OCI-LY7 (cell line): ENCODE data around the gene TRIM15. TPM values are rescaled to one million over a fixed set of nuclear protein-coding genes. Genes with fewer than 3 reads are reported as not detected.

ENCODE experiments used
- BruUV-seq: library from RNA; stranded (reverse); fragments of 400-500 nt; replicated peaks from 2 replicates; lab custom pipeline; 2021; lab: Mats Ljungman, UMichigan
- CTCF ChIA-PET: fragments of 300-600 bp; sonication (Branson Sonifier 250); formaldehyde crosslinking; loops from one replicate; lab custom pipeline; 2022; ENCODE audit warnings: antibody characterized with exemption; ENCODE audit not compliant: unreplicated experiment; lab: Charles Lee
- POLR2A ChIA-PET: fragments of 300-600 bp; sonication (Branson Sonifier 250); formaldehyde crosslinking; loops from one replicate; lab custom pipeline; 2022; ENCODE audit warnings: antibody characterized with exemption; lab: Charles Lee
- DNase-seq: peaks from one replicate; pipeline ENCODE4 v3.0.0-alpha.2; 2015; ENCODE audit warnings: low spot score
- H2AFZ ChIP-seq: fragments of 200-600 bp; sonication (generic), shearing (Covaris generic); 2 replicates; pipeline ENCODE4 v1.6.1; 2014; ENCODE audit warnings: mild to moderate bottlenecking, antibody characterized with exemption, low read length, moderate library complexity
- H3K27ac ChIP-seq: fragments of 200-600 bp; sonication (generic); 2 replicates; pipeline ENCODE4 v1.5.1; 2014; ENCODE audit warnings: mixed run types, low read depth, mild to moderate bottlenecking, moderate library complexity, low read length, inconsistent platforms; ENCODE audit not compliant: poor library complexity, severe bottlenecking
- H3K36me3 ChIP-seq: fragments of 200-600 bp; sonication (generic); 2 replicates; pipeline ENCODE4 v1.6.1; 2014; ENCODE audit warnings: mild to moderate bottlenecking, antibody characterized with exemption, low read length, moderate library complexity, mixed read lengths; ENCODE audit not compliant: insufficient read depth
- H3K4me1 ChIP-seq: fragments of 200-600 bp; sonication (generic); 2 replicates; pipeline ENCODE4 v1.5.1; 2014; ENCODE audit warnings: mild to moderate bottlenecking, low read length; ENCODE audit not compliant: insufficient read depth, poor library complexity, severe bottlenecking
- H3K4me2 ChIP-seq: fragments of 200-600 bp; sonication (generic); 2 replicates; pipeline ENCODE4 v1.6.1; 2014; ENCODE audit warnings: mild to moderate bottlenecking, low read length
- H3K4me3 ChIP-seq: fragments of 200-600 bp; sonication (generic); 2 replicates; pipeline ENCODE4 v1.5.1; 2014; ENCODE audit warnings: mild to moderate bottlenecking, low read depth, low read length; ENCODE audit not compliant: poor library complexity, severe bottlenecking
- H3K79me2 ChIP-seq: fragments of 200-600 bp; sonication (generic); 2 replicates; pipeline ENCODE4 v1.6.1; 2016; ENCODE audit warnings: low read depth, mild to moderate bottlenecking, low read length, moderate library complexity, mixed read lengths; ENCODE audit not compliant: insufficient read depth
- H3K9me2 ChIP-seq: fragments of 200-600 bp; sonication (generic); 2 replicates; pipeline ENCODE4 v1.6.1; 2016; ENCODE audit warnings: mild to moderate bottlenecking, low read length, mixed read lengths; ENCODE audit not compliant: insufficient read depth
- H3K9me3 ChIP-seq: fragments of 200-600 bp; sonication (generic); 2 replicates; pipeline ENCODE4 v1.6.1; 2014; ENCODE audit warnings: mild to moderate bottlenecking, mixed run types, low read length, mixed read lengths
- H4K20me1 ChIP-seq: fragments of 200-600 bp; sonication (generic); 2 replicates; pipeline ENCODE4 v1.6.1; 2014; ENCODE audit warnings: mild to moderate bottlenecking, antibody characterized with exemption, low read length, moderate library complexity, mixed read lengths; ENCODE audit not compliant: insufficient read depth
- EZH2phosphoT487 ChIP-seq: fragments of 200-600 bp; sonication (generic); IDR thresholded peaks from 2 replicates; pipeline ENCODE4 v1.6.1; 2018; ENCODE audit warnings: low read depth, borderline replicate concordance, mild to moderate bottlenecking, mixed run types, antibody characterized with exemption, low read length, moderate library complexity, mixed read lengths
- intact Hi-C: fragments of 100-400 bp; cut with micrococcal nuclease; formaldehyde crosslinking; loops from one replicate; pipeline ENCODE4 v1.10.0; 2022; ENCODE audit not compliant: unreplicated experiment
- total RNA-seq, 2 experiments: library from RNA; depleted of rRNA in 1 of 2; stranded (reverse); fragments of >200 nt in 1 of 2; shearing (Covaris generic) in 1 of 2; gene quantifications; 2 replicates each; pipeline ENCODE4 v1.2.3, GENCODE V29; 2014 to 2022
- TF ChIP-seq, protein P1 (sequence below): fragments of 200-600 bp; sonication (generic); conservative IDR thresholded peaks from 2 replicates; pipeline ENCODE4 v1.5.1; 2014; ENCODE audit warnings: mild to moderate bottlenecking, antibody characterized with exemption, low read length, moderate library complexity, mixed read lengths

TRIM15 gene
- total RNA-seq, 2 experiments from 2014 or later, result not detected

DNA sequence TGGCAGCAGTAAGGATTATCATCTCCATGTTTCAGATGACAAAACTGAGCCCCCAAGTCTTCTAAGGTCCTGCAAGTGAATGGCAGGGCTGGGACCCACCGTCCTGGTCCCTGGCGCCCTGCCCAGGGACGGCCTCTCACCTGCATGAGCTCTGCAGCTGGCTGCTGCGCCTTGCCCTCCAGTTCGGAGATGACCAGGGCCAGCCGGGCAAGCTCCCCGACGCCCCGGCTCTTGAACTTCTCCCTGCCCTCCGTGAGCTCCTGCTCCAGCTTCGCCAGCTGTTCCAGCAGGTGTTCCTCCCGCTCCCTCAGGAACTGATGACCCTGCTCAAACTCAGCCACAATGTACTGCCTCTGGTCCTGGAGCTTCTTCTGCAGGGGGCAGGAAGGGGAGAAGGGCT, 33.0 kb downstream of the TRIM15 start:
- no peak for DNase-seq
- no peaks in the 10 kb centered on the region for H3K9me2 ChIP-seq
- ChIA-PET CTCF (interaction anchor here (0.6 kb wide), 1 partner anchor 17 kb away, joined by 3 read pairs; the partner anchor contains the start of gene TRIM26), POLR2A (no interaction called here)
- H3K36me3 ChIP-seq, result peaks cover 92% of the 10 kb centered on the region
- peaks cover 11% of the 10 kb centered on the region; the same call in 1 of the 2 replicates for H4K20me1 ChIP-seq
- intact Hi-C loops, result no loop called here
- H3K4me1 ChIP-seq, result peaks cover 14% of the 10 kb centered on the region
- no peak overlapping the region for H3K4me3 ChIP-seq
- H2AFZ ChIP-seq, result no peak overlapping the region
- BruUV-seq, result no TSS peak
- H3K79me2 ChIP-seq, result peaks cover 20% of the 10 kb centered on the region; the same call in 1 of the 2 replicates
- no peak overlapping the region for H3K27ac ChIP-seq
- H3K4me2 ChIP-seq, result no peak overlapping the region
- TF ChIP-seq, protein P1, sequence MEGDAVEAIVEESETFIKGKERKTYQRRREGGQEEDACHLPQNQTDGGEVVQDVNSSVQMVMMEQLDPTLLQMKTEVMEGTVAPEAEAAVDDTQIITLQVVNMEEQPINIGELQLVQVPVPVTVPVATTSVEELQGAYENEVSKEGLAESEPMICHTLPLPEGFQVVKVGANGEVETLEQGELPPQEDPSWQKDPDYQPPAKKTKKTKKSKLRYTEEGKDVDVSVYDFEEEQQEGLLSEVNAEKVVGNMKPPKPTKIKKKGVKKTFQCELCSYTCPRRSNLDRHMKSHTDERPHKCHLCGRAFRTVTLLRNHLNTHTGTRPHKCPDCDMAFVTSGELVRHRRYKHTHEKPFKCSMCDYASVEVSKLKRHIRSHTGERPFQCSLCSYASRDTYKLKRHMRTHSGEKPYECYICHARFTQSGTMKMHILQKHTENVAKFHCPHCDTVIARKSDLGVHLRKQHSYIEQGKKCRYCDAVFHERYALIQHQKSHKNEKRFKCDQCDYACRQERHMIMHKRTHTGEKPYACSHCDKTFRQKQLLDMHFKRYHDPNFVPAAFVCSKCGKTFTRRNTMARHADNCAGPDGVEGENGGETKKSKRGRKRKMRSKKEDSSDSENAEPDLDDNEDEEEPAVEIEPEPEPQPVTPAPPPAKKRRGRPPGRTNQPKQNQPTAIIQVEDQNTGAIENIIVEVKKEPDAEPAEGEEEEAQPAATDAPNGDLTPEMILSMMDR, result no peak
- no peak for TF ChIP-seq EZH2phosphoT487
- no peaks in the 10 kb centered on the region for H3K9me3 ChIP-seq

DNA sequence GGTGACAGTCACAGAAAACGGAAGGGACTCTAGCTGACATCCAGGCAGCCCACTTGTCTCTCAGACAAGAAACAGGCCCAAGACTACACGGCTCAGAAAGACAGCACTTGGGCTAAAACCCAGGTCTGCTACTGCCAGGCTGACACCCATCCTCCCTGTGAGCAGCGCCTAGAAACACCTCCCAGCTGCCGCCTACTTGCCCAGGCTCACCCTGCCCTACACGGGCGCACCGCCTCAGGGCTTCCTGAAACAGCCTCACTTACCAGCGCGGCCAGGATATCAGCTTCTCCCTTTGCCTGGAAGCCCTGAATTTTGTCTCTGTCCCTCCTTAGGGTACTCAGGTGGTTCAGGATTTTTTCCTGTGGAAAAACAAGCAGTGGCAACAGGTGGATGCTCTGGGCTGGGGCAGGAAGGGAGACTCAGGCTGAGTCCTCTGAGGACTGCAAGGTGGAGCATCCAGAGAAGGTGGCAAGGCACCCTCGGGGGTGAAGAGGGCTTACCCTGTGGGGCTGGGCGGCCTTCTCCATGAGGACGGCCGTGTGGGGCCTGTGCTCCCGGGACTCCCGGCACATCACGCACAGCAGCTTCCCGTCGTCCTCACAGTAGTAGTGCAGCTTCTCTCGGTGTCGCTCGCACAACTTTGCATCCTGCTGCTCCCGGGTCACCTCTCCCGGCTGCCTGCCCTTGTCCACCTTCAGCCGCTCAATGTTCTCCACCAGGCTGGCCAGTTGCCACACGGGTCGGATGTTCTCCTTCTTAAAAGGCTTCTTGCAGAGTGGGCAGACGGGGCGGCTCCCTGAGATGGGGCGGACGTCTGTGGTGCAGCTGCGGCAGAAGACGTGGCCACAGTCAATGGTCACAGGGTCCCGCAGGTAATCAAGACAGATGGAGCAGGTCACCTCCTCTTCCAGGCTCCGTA, 35.1 kb downstream of the TRIM15 start:
- no peak overlapping the region for H3K4me2 ChIP-seq
- intact Hi-C loops, result no loop called here
- TF ChIP-seq EZH2phosphoT487, result no peak
- TF ChIP-seq, protein P1, result no peak
- H3K4me3 ChIP-seq, result no peak overlapping the region
- H3K9me2 ChIP-seq, result no peaks in the 10 kb centered on the region
- peaks cover 87% of the 10 kb centered on the region for H3K36me3 ChIP-seq
- H3K27ac ChIP-seq, result no peak overlapping the region
- no peaks in the 10 kb centered on the region for H3K9me3 ChIP-seq
- POLR2A ChIA-PET, result no interaction called here
- H3K4me1 ChIP-seq, result peaks cover 25% of the 10 kb centered on the region
- peaks cover 37% of the 10 kb centered on the region; the same call in 1 of the 2 replicates for H3K79me2 ChIP-seq
- H2AFZ ChIP-seq, result no peak overlapping the region
- CTCF ChIA-PET, result no interaction called here
- H4K20me1 ChIP-seq, result peaks cover 11% of the 10 kb centered on the region; the same call in 1 of the 2 replicates
- no peak for DNase-seq
- no TSS peak for BruUV-seq
